Measurements from ENCODE around the gene MCM10.

GRCh38 chr10:13147161-13147560 is 14.2 kb upstream of the MCM10 start:
- TF ChIP-seq CTCF (conservative IDR thresholded peaks at IDR 0.05): no peak
- no peak for TF ChIP-seq ZFX (IDR thresholded peaks at IDR 0.05)

All from C4-2B (cell line).